Karpas-422 (cell line): ENCODE results near the gene ABCA1. TPM values are rescaled to one million over a fixed set of nuclear protein-coding genes. Genes with fewer than 3 reads are reported as not detected.
"Not testable (repeated sequence)": the region's sequence is repeated elsewhere in the genome, so short reads cannot be mapped to it uniquely, and the experiment has no call there.

Experiments used
- DNase-seq: peaks from one replicate; pipeline ENCODE4 v3.0.0-alpha.2; 2015
- H2AFZ ChIP-seq: fragments of 200-600 bp; sonication (generic); 2 replicates; pipeline ENCODE4 v1.6.1; 2014; ENCODE audit warnings: antibody characterized with exemption, low read length, mixed read lengths
- H3K27ac ChIP-seq: fragments of 200-600 bp; sonication (generic); 2 replicates; pipeline ENCODE4 v1.5.1; 2014; ENCODE audit warnings: mild to moderate bottlenecking, low read length, moderate library complexity
- H3K27me3 ChIP-seq: fragments of 200-600 bp; sonication (generic); 2 replicates; pipeline ENCODE4 v1.6.1; 2014; ENCODE audit warnings: low read length, mixed read lengths
- H3K36me3 ChIP-seq: fragments of 200-600 bp; sonication (generic); 2 replicates; pipeline ENCODE4 v1.6.1; 2014; ENCODE audit warnings: low read length, mixed read lengths; ENCODE audit not compliant: insufficient read depth
- H3K4me1 ChIP-seq: fragments of 200-600 bp; sonication (generic); 2 replicates; pipeline ENCODE4 v1.6.1; 2014; ENCODE audit warnings: mild to moderate bottlenecking, low read length, mixed read lengths
- H3K4me2 ChIP-seq: fragments of 200-600 bp; sonication (generic); 2 replicates; pipeline ENCODE4 v1.6.1; 2014; ENCODE audit warnings: low read length, low read depth, mild to moderate bottlenecking; ENCODE audit not compliant: poor library complexity, severe bottlenecking
- H3K4me3 ChIP-seq: fragments of 200-600 bp; sonication (generic); 2 replicates; pipeline ENCODE4 v1.5.1; 2014; ENCODE audit warnings: mild to moderate bottlenecking, antibody characterized with exemption, low read length, mixed read lengths
- H3K79me2 ChIP-seq: fragments of 200-600 bp; sonication (generic); 2 replicates; pipeline ENCODE4 v1.6.1; 2014; ENCODE audit warnings: mild to moderate bottlenecking, low read length, mixed read lengths
- H3K9ac ChIP-seq: fragments of 200-600 bp; sonication (generic); 2 replicates; pipeline ENCODE4 v1.6.0; 2014; ENCODE audit warnings: low read length
- H3K9me2 ChIP-seq: fragments of 200-600 bp; sonication (generic), shearing (Covaris generic); replicated peaks from 2 replicates; pipeline ENCODE4 v1.6.0; 2014; ENCODE audit warnings: mild to moderate bottlenecking, low read length, moderate library complexity; ENCODE audit not compliant: insufficient read depth
- H3K9me3 ChIP-seq: fragments of 300-700, 200-600 bp; sonication (generic); 2 replicates; pipeline ENCODE4 v1.6.1; 2014; ENCODE audit warnings: low read length, mixed read lengths
- H4K20me1 ChIP-seq: fragments of 200-600 bp; sonication (generic); 2 replicates; pipeline ENCODE4 v1.6.1; 2014; ENCODE audit warnings: mild to moderate bottlenecking, antibody characterized with exemption, low read length, low read depth; ENCODE audit not compliant: insufficient read depth
- total RNA-seq: library from RNA; depleted of rRNA; stranded (reverse); fragments of >200 nt; shearing (Covaris generic); gene quantifications from 2 replicates; pipeline ENCODE4 v1.2.3, GENCODE V29; 2014; ENCODE audit warnings: low replicate concordance

The ABCA1 gene
- total RNA-seq, 1 experiment from 2014 or later: 4.7 TPM

DNA sequence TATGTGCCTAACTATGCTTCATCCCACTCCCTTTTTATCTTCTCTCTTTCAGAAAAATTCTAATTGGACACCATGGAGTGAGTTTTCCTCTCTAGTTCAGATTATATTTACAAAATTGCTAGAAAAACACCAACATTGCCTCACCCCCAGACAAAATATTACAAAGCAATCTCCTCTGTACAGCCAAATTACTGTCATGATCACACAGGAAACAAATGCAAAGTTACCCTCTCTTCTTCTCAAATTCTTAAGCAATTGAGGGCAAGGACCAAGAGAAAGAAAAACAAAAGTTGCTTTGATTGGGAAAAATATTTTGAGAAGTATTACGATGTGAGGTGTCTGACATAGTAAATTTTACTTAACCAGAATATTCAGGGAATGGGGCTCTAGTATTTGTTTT is 30.8 kb upstream of the ABCA1 start:
- Histone ChIP-seq H3K9me3 (no peaks in the 10 kb centered on the region), H3K4me1 (peaks cover 11% of the 10 kb centered on the region), H3K9ac (no peak overlapping the region), H3K4me3 (no peak overlapping the region), H4K20me1 (no peaks in the 10 kb centered on the region), H3K27ac (no peak overlapping the region), H3K79me2 (no peaks in the 10 kb centered on the region), H3K27me3 (no peaks in the 10 kb centered on the region), H2AFZ (no peak overlapping the region), H3K9me2 (no peaks in the 10 kb centered on the region), H3K36me3 (no peaks in the 10 kb centered on the region), H3K4me2 (no peak overlapping the region)
- no peak for DNase-seq

DNA sequence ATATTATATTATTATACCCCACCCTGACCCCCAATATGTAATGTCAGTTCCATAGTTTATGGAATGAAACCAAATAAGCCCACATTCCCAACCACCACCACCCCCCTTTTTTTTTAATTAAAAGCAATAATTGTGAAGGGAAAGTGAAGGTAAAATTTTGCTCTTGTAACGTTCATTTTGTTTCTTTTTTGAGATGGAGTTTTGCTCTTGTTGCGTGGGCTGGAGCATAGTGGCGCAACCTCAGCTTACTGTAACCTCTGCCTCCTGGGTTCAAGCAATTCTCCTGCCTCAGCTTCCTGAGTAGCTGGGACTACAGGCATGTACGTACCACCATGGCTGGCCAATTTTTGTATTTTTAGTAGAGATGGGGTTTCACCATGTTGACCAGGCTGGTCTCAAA is 30.1 kb upstream of the ABCA1 start:
- peaks cover 11% of the 10 kb centered on the region for H3K4me1 ChIP-seq
- H2AFZ ChIP-seq, H3K79me2 ChIP-seq, H3K27ac ChIP-seq, H3K36me3 ChIP-seq, H4K20me1 ChIP-seq, H3K9me2 ChIP-seq, H3K4me3 ChIP-seq, H3K9me3 ChIP-seq, H3K9ac ChIP-seq, H3K4me2 ChIP-seq, H3K27me3 ChIP-seq, DNase-seq: not testable (repeated sequence)

GRCh38 chr9:104951487-104951886 is 23.5 kb upstream of the ABCA1 start:
- Histone ChIP-seq H3K4me3 (no peak overlapping the region), H3K9me3 (no peaks in the 10 kb centered on the region), H3K9me2 (no peaks in the 10 kb centered on the region), H3K79me2 (no peaks in the 10 kb centered on the region), H4K20me1 (no peaks in the 10 kb centered on the region), H3K4me1 (no peaks in the 10 kb centered on the region), H3K27ac (no peak overlapping the region), H3K9ac (no peak overlapping the region), H3K4me2 (no peak overlapping the region), H3K27me3 (no peaks in the 10 kb centered on the region), H3K36me3 (no peaks in the 10 kb centered on the region), H2AFZ (no peak overlapping the region)
- no peak for DNase-seq

DNA sequence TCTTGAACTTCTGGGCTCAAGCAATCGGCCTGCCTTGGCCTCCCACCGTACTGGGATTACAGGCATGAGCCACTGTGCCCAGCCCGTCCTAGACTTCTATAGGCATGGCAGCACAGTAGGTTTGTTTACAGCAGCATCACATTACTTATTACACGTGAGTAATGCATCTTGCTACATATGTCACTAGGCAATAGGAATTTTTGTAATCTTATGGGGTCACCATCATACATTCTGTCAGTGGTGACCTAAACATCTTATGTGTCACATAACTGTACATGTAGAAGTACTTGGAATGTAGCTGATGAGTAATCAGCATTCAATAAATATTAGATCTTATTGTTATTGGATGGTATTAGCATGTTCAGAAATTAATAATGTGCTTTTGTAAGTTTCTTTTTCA is 22.9 kb upstream of the ABCA1 start:
- no peaks in the 10 kb centered on the region for H3K9me2 ChIP-seq
- H3K79me2 ChIP-seq: no peaks in the 10 kb centered on the region
- H3K4me3 ChIP-seq: no peak overlapping the region
- H3K36me3 ChIP-seq: no peaks in the 10 kb centered on the region
- H2AFZ ChIP-seq: no peak overlapping the region
- DNase-seq: no peak
- H3K9me3 ChIP-seq: no peaks in the 10 kb centered on the region
- no peak overlapping the region for H3K4me2 ChIP-seq
- no peaks in the 10 kb centered on the region for H4K20me1 ChIP-seq
- no peaks in the 10 kb centered on the region for H3K4me1 ChIP-seq
- no peak overlapping the region for H3K27ac ChIP-seq
- no peaks in the 10 kb centered on the region for H3K27me3 ChIP-seq
- no peak overlapping the region for H3K9ac ChIP-seq

GRCh38 chr9:104948277-104948676 is 20.3 kb upstream of the ABCA1 start:
- Histone ChIP-seq H3K4me3 (no peak overlapping the region), H3K79me2 (no peaks in the 10 kb centered on the region), H2AFZ (no peak overlapping the region), H3K4me2 (no peak overlapping the region), H3K36me3 (no peaks in the 10 kb centered on the region), H3K27me3 (no peaks in the 10 kb centered on the region), H3K9me2 (no peaks in the 10 kb centered on the region), H3K9me3 (no peaks in the 10 kb centered on the region), H3K9ac (no peak overlapping the region), H3K27ac (no peak overlapping the region), H3K4me1 (no peaks in the 10 kb centered on the region), H4K20me1 (no peaks in the 10 kb centered on the region)
- no peak for DNase-seq

DNA sequence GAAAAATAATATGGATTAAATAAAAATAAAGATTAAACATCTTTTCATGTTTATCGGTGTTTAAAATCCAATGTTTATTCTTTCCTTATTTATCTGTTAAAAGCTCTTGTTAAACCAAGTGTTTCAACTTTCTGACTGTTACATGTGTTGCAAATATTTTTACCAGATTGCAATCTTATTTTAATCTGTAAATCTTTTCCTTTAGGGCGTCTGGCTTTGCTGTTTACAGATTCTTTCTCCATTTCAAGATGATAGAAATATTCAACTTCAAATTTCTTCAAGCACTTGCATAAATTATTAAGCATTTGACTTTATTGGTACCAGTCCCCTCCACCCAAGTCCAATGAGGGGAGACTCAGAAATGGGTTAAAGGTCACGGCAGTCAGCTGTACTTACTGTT is 16.9 kb upstream of the ABCA1 start:
- Histone ChIP-seq H3K4me2 (no peak overlapping the region), H3K4me3 (no peak overlapping the region), H4K20me1 (no peaks in the 10 kb centered on the region), H3K27ac (no peak overlapping the region), H3K9me2 (no peaks in the 10 kb centered on the region), H3K9me3 (no peaks in the 10 kb centered on the region), H3K79me2 (no peaks in the 10 kb centered on the region), H3K27me3 (no peaks in the 10 kb centered on the region), H3K9ac (no peak overlapping the region), H3K4me1 (0 out of 2 replicates have a peak, but pooled peaks cover 3% of the 10 kb centered on the region), H3K36me3 (no peaks in the 10 kb centered on the region), H2AFZ (no peak overlapping the region)
- no peak for DNase-seq

- H2AFZ ChIP-seq: no peak overlapping the region
- no peak overlapping the region for H3K4me2 ChIP-seq
- DNase-seq: no peak
- no peaks in the 10 kb centered on the region for H4K20me1 ChIP-seq
- no peak overlapping the region for H3K9ac ChIP-seq
- H3K27me3 ChIP-seq: no peaks in the 10 kb centered on the region
- H3K27ac ChIP-seq: no peak overlapping the region
- H3K79me2 ChIP-seq: no peaks in the 10 kb centered on the region
- H3K9me2 ChIP-seq: no peaks in the 10 kb centered on the region
- no peaks in the 10 kb centered on the region for H3K9me3 ChIP-seq
- H3K4me3 ChIP-seq: no peak overlapping the region
- H3K36me3 ChIP-seq: no peaks in the 10 kb centered on the region
- 0 out of 2 replicates have a peak, but pooled peaks cover 3% of the 10 kb centered on the region for H3K4me1 ChIP-seq
Observed at GRCh38 chr9:104944356-104944755, 16.4 kb upstream of the ABCA1 start.

GRCh38 chr9:104941597-104941996 is 13.6 kb upstream of the ABCA1 start:
- Histone ChIP-seq H3K36me3 (no peaks in the 10 kb centered on the region), H2AFZ (no peak overlapping the region), H3K27ac (no peak overlapping the region), H4K20me1 (no peaks in the 10 kb centered on the region), H3K4me2 (no peak overlapping the region), H3K9me2 (no peaks in the 10 kb centered on the region), H3K79me2 (no peaks in the 10 kb centered on the region), H3K4me1 (0 out of 2 replicates have a peak, but pooled peaks cover 3% of the 10 kb centered on the region), H3K9me3 (no peaks in the 10 kb centered on the region), H3K9ac (no peak overlapping the region), H3K27me3 (no peaks in the 10 kb centered on the region), H3K4me3 (no peak overlapping the region)
- DNase-seq: peak; percentile 34

DNA sequence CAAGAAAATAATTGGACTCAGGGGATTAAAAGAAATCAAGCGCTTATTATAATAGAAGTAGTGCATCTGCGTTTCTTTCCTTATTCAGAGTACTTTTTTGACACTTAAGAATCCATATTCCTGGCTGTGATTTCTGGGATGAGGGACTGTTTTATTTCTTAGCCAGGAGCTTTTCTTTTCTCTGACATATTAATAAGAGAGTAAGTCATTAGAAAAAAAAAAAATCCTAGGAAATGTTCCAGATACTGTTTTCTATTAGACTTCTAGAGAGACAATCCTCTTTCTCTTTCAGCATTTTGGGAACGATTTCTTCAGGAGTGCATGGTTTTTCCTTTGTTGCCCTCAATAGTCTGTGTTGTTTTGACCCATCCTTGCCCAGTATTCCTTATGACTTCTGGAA is 8.3 kb upstream of the ABCA1 start:
- H3K4me2 ChIP-seq: no peak overlapping the region
- H2AFZ ChIP-seq: no peak overlapping the region
- H3K36me3 ChIP-seq: no peaks in the 10 kb centered on the region
- H3K9me2 ChIP-seq: no peaks in the 10 kb centered on the region
- H3K79me2 ChIP-seq: no peaks in the 10 kb centered on the region
- no peak for DNase-seq
- H4K20me1 ChIP-seq: no peaks in the 10 kb centered on the region
- H3K4me1 ChIP-seq: peaks cover 16% of the 10 kb centered on the region
- no peak overlapping the region for H3K4me3 ChIP-seq
- H3K27me3 ChIP-seq: no peaks in the 10 kb centered on the region
- H3K9me3 ChIP-seq: no peaks in the 10 kb centered on the region
- H3K9ac ChIP-seq: no peak overlapping the region
- H3K27ac ChIP-seq: no peak overlapping the region
